ENCODE results near the gene CXXC5. TPM values are rescaled to one million over a fixed set of nuclear protein-coding genes. Genes with fewer than 3 reads are reported as not detected.

CXXC5 gene
- total RNA-seq, 2 experiments from 2014 or later, result 26.7 to 113 TPM

DNA sequence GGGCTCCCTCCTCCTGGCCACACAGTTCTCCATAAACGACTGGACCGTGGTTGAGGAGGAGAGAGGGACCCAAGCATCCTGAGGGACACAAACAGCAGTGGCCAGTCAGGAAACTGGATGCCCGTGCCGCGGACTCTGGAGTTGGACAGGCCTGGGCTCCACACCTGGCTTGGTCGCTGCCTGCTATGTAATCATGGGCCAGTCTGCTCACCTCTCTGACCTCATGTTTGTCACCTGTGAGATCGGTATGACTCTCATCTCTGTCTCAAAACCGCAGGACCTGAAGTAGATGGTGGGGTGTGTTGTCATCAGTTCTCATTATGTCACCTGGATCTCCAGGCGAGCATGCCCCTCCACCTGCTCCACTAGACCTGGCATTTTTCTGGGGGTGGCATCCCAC, 14.5 kb downstream of the CXXC5 start:
- Histone ChIP-seq H3K4me2 (ENCODE audit: low read length) (peak overlapping the region; percentile 94), H3K9me2 (ENCODE audit: insufficient read depth, low read length) (no peaks in the 10 kb centered on the region), H3K4me3 (ENCODE audit: low read depth, low read length, poor library complexity, severe bottlenecking) (no peak overlapping the region), H2AFZ (ENCODE audit: low read length) (no peak overlapping the region), H3K79me2 (ENCODE audit: insufficient read depth, low read depth, low read length) (peaks cover 95% of the 10 kb centered on the region), H3K27ac (ENCODE audit: low read depth, low read length, poor library complexity, severe bottlenecking) (peak overlapping the region; percentile 99), H3K36me3 (ENCODE audit: insufficient read depth, low read length) (peaks cover 12% of the 10 kb centered on the region; the same call in 1 of the 2 replicates), H3K4me1 (ENCODE audit: insufficient read depth, low read length, poor library complexity, severe bottlenecking) (peaks cover 99% of the 10 kb centered on the region), H3K9me3 (ENCODE audit: low read length) (no peaks in the 10 kb centered on the region), H4K20me1 (ENCODE audit: insufficient read depth, low read length) (peaks cover 7% of the 10 kb centered on the region; the same call in 1 of the 2 replicates)
- ChIA-PET CTCF (ENCODE audit: unreplicated experiment) (no interaction called here), POLR2A (interaction anchor here (0.6 to 1.2 kb wide), 2 partner anchors 13 to 88 kb away, joined by 3 read pairs; no protein-coding TSS in a partner anchor)
- DNase-seq (ENCODE audit: low spot score), result no peak
- no TSS peak for BruUV-seq (replicated peaks)
- TF ChIP-seq, protein P1, sequence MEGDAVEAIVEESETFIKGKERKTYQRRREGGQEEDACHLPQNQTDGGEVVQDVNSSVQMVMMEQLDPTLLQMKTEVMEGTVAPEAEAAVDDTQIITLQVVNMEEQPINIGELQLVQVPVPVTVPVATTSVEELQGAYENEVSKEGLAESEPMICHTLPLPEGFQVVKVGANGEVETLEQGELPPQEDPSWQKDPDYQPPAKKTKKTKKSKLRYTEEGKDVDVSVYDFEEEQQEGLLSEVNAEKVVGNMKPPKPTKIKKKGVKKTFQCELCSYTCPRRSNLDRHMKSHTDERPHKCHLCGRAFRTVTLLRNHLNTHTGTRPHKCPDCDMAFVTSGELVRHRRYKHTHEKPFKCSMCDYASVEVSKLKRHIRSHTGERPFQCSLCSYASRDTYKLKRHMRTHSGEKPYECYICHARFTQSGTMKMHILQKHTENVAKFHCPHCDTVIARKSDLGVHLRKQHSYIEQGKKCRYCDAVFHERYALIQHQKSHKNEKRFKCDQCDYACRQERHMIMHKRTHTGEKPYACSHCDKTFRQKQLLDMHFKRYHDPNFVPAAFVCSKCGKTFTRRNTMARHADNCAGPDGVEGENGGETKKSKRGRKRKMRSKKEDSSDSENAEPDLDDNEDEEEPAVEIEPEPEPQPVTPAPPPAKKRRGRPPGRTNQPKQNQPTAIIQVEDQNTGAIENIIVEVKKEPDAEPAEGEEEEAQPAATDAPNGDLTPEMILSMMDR (conservative IDR thresholded peaks at IDR 0.05; ENCODE audit: low read length), result no peak
- no peak for TF ChIP-seq EZH2phosphoT487 (IDR thresholded peaks at IDR 0.05; ENCODE audit: borderline replicate concordance, low read depth, low read length)
- intact Hi-C loops (cut with micrococcal nuclease; ENCODE audit: unreplicated experiment), result no loop called here

DNA sequence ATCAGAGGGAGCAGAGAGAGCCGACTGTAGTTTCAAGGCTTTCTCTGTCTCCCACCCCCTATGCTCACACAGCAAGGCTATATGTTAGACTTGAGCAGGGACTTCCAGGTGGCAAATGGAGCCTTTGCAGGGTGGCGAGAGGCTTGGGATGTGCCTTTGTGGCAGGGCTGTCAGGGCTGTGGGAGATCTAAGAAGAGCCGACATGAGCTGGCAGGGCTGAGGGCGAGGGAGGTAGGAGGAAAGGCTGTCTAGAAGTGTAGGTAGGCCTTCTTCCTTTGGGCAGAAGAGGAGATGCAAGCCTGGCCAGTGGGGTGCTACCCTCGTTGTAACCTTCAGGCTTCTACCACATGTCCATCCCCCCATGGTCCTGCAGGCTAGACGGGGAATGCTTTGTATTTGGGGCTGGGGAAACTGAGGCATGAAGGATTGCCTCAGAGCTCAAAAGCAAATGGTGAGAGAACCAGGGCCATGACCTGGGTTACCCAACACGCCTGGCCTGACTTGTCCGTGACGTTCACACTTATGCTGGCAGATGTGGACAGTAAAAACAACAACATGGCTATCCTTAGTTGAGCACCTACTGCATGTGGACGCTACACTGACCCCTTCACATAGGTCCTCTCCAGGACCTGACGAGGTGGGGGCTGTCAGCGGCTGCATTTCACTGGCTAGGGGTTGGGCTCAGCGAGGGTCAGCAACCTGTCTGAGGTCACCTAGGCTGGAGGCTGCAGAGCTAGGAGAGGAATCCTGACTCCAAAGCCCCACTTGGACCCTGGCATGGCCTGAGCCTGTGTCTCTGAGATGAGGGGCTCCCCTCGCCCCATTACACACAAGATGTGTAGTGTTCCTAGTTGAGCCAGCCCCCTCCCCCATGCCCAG, 15.3 kb downstream of the CXXC5 start:
- intact Hi-C loops (cut with micrococcal nuclease; ENCODE audit: unreplicated experiment), result no loop called here
- Histone ChIP-seq H3K4me3 (ENCODE audit: low read depth, low read length, poor library complexity, severe bottlenecking) (no peak overlapping the region), H3K9me2 (ENCODE audit: insufficient read depth, low read length) (no peaks in the 10 kb centered on the region), H2AFZ (ENCODE audit: low read length) (no peak overlapping the region), H3K79me2 (ENCODE audit: insufficient read depth, low read depth, low read length) (peaks cover 96% of the 10 kb centered on the region), H3K4me1 (ENCODE audit: insufficient read depth, low read length, poor library complexity, severe bottlenecking) (peaks cover 95% of the 10 kb centered on the region), H3K9me3 (ENCODE audit: low read length) (no peaks in the 10 kb centered on the region), H3K4me2 (ENCODE audit: low read length) (peak overlapping the region; percentile 94), H3K36me3 (ENCODE audit: insufficient read depth, low read length) (peaks cover 12% of the 10 kb centered on the region; the same call in 1 of the 2 replicates), H3K27ac (ENCODE audit: low read depth, low read length, poor library complexity, severe bottlenecking) (peak overlapping the region; percentile 99), H4K20me1 (ENCODE audit: insufficient read depth, low read length) (peaks cover 7% of the 10 kb centered on the region; the same call in 1 of the 2 replicates)
- BruUV-seq (replicated peaks), result no TSS peak
- TF ChIP-seq, protein P1 (conservative IDR thresholded peaks at IDR 0.05; ENCODE audit: low read length), result no peak
- no peak for TF ChIP-seq EZH2phosphoT487 (IDR thresholded peaks at IDR 0.05; ENCODE audit: borderline replicate concordance, low read depth, low read length)
- no peak for DNase-seq (ENCODE audit: low spot score)
- POLR2A ChIA-PET, result interaction anchor here (1.2 to 1.7 kb wide), 3 partner anchors 9 to 16 kb away, joined by 3 to 8 read pairs (median 4); partner anchors contain the start of gene CXXC5
- CTCF ChIA-PET (ENCODE audit: unreplicated experiment), result interaction anchor here (0.6 kb wide), 1 partner anchor 22 kb away, joined by 3 read pairs; no protein-coding TSS in a partner anchor
